Heart left ventricle (tissue), 16 donors: ENCODE measurements around the gene STUB1. TPM values are rescaled to one million over a fixed set of nuclear protein-coding genes. Genes with fewer than 3 reads are reported as not detected.

Experiments
- ATAC-seq, 4 donors: fragments of 200-7000 bp; cut with Tn5 transposase; one replicate each; pipeline ENCODE4 v1.9.1; 2020 to 2022; ENCODE audit warnings: moderate library complexity in 4 of 4, mild to moderate bottlenecking in 3 of 4, moderate number of reproducible peaks in 1 of 4
- DNase-seq, 5 donors: peaks; one replicate each; pipeline ENCODE4 v3.0.0-alpha.2; 2020
- H3K27ac ChIP-seq, 12 donors: fragments of 200-600 bp; sonication (generic) in 4 of 12; one replicate each; pipeline versions ENCODE4 v1.5.0 to v1.8.0; 2016 to 2022; ENCODE audit warnings: mild to moderate bottlenecking in 2 of 12
- H3K27me3 ChIP-seq, 9 donors: fragments of 200-600 bp; sonication (generic) in 2 of 9; one replicate each; pipeline versions ENCODE4 v1.5.1 to v1.8.0; 2016 to 2022; ENCODE audit warnings: mild to moderate bottlenecking in 3 of 9
- H3K36me3 ChIP-seq, 9 donors: fragments of 200-600 bp; sonication (generic) in 2 of 9; one replicate each; pipeline versions ENCODE4 v1.5.0 to v1.8.0; 2018 to 2022; ENCODE audit warnings: mild to moderate bottlenecking in 2 of 9
- H3K4me1 ChIP-seq, 12 donors: fragments of 200-600 bp; sonication (generic) in 4 of 12; one replicate each; pipeline versions ENCODE4 v1.5.0 to v1.8.0; 2016 to 2022; ENCODE audit warnings: mild to moderate bottlenecking in 3 of 12
- H3K4me3 ChIP-seq, 12 donors: fragments of 200-600 bp; sonication (generic) in 4 of 12; one replicate each; pipeline versions ENCODE4 v1.5.0 to v1.8.0; 2017 to 2022; ENCODE audit warnings: mild to moderate bottlenecking in 9 of 12, moderate library complexity in 4 of 12
- H3K9me3 ChIP-seq, 12 donors: fragments of 200-600 bp; sonication (generic) in 4 of 12; one replicate each; pipeline versions ENCODE4 v1.5.0 to v1.8.0; 2016 to 2022; ENCODE audit warnings: mild to moderate bottlenecking in 1 of 12
- CTCF ChIP-seq, 12 donors: fragments of 200-600 bp; sonication (generic) in 4 of 12; IDR thresholded peaks; one replicate each; pipeline versions ENCODE4 v1.5.0 to v1.8.0; 2018 to 2022; ENCODE audit warnings: antibody characterized with exemption in 12 of 12, mild to moderate bottlenecking in 5 of 12
- POLR2A ChIP-seq, 2 donors: fragments of 450-650 bp; IDR thresholded peaks; one replicate each; pipeline ENCODE4 v1.6.1; 2017; ENCODE audit warnings: antibody characterized with exemption in 2 of 2, mild to moderate bottlenecking in 2 of 2, moderate library complexity in 2 of 2
- WGBS, 4 donors: extraction: QIAGEN DNeasy Blood & Tissue Kit in 2 of 4; methylation state at CpG; one replicate each; pipeline versions ENCODE4 v1.1.5 to v1.1.7; 2013 to 2018; 5-methylcytosine and 5-hydroxymethylcytosine counted together
- intact Hi-C, 10 donors: fragments of 100-400 bp; cut with DNase I; formaldehyde crosslinking; loops; one replicate each; pipeline versions ENCODE4 v1.11.1 to v1.14.2; 2022
- polyA plus RNA-seq, 2 donors: library from polyadenylated mRNA; stranded (reverse); fragments of 200-250 nt; gene quantifications; one replicate each; pipeline ENCODE4 v1.2.3, GENCODE V29; 2013
- total RNA-seq, 9 donors: library from RNA; depleted of rRNA in 2 of 9; stranded (reverse); fragments of >200 nt in 2 of 9; fragmentation: NEBNext Ultra II Directional in 3 of 9; extraction: Animal tissue kit (Norgen Biotek cat#: 25700) in 3 of 9; gene quantifications; one replicate each; pipeline versions ENCODE4 v1.1.0 to v1.2.4, GENCODE V29; 2016 to 2023
- donor health status: ischemic (EF 13 %, LVEDD 7.1; RV severe dilation, severe dysfunction).
- donor health status: healthy with polysubstance abuse.
- donor health status: DM: no; HTN: yes; CAD: no.
- donor health status: DM: no; HTN: no; CAD: no.
- donor health status: ischemic (EF 25% LVEDD 6.9; RV normal size, moderate dysfunction).
- donor health status: ischemic (EF 25% LVEDD 5.7; RV mildly dilated, moderate dysfunction).
- donor health status: healthy.
- donor health status: DM: yes; HTN: yes; CAD: no.
- donor health status: ischemic (EF 35%, LVEDD 5.7; RV mildly dilated, moderate dysfunction).
- donor health status: nonischemic (EF 11% LVEDD 7.7; RV severe dilation, severe dysfunction).
- donor health status: DM: yes; HTN: yes; CAD: no.
- donor health status: PGD.
- donor health status: ischemic (EF 29% LVEDD 5.4; RV normal size, mild dysfunction).
- donor health status: nonischemic (EF 23%, LVEDD 6.1; RV moderate dilation, normal function).

The STUB1 gene
- total and polyA plus RNA-seq, 11 donors, result 93.7 to 198 (median 116) TPM

DNA sequence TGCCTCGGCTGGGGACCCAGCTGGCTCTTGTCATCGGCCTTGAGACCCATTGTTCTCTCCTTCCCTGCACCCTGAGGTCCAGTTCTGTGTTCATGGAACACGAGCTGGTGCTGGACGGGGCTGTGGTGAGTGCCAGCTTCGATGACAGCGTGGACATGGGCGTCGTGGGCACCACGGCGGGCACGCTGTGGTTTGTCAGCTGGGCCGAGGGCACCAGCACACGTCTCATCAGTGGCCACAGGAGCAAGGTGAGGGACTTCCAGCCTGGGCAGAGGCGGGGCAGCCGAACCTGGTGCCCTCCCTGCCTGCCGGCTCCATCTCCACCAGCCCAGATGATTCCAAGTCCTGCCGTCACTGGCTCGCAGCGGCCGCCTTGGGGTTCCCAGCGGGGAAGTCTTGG, 17.6 kb upstream of the STUB1 start:
- Histone ChIP-seq H3K27ac (no peak overlapping the region), H3K36me3 (peaks cover 0 to 7% (median 0%) of the 10 kb centered on the region in 9 donors), H3K4me1 (peaks cover 3 to 24% (median 15%) of the 10 kb centered on the region in 12 donors), H3K4me3 (no peak overlapping the region), H3K27me3 (no peaks in the 10 kb centered on the region), H3K9me3 (no peaks in the 10 kb centered on the region)
- no peak for ATAC-seq
- no peak for TF ChIP-seq CTCF (IDR thresholded peaks at IDR 0.05)
- TF ChIP-seq POLR2A (IDR thresholded peaks at IDR 0.05), result no peak
- intact Hi-C loops, result loop anchor here in 4 of 10 donors (5.0 to 10.0 kb wide), 4 partner anchors 80 to 268 kb away; partner anchors contain the start of genes NME4 (in 2 of the 4) and RAB11FIP3 (in 1 of the 4)
- no peak for DNase-seq
- WGBS, 4 donors, result 94 to 98% (median 96%) methylated on average over 17 to 21 of the region's 21 CpGs

GRCh38 chr16:666572-666971, 13.6 kb upstream of the STUB1 start:
- Histone ChIP-seq H3K27ac (no peak overlapping the region), H3K4me1 (peaks cover 6 to 22% (median 18%) of the 10 kb centered on the region in 12 donors), H3K27me3 (no peaks in the 10 kb centered on the region), H3K4me3 (no peak overlapping the region), H3K36me3 (peaks cover 0 to 26% (median 24%) of the 10 kb centered on the region in 9 donors), H3K9me3 (no peaks in the 10 kb centered on the region)
- 87 to 93% (median 90%) methylated on average over 3 to 13 of the region's 13 CpGs for WGBS, 4 donors
- DNase-seq, result no peak
- no peak for TF ChIP-seq POLR2A (IDR thresholded peaks at IDR 0.05)
- TF ChIP-seq CTCF (IDR thresholded peaks at IDR 0.05), result no peak
- intact Hi-C loops, result loop anchor here in 2 of 10 donors (10.0 kb wide), 2 partner anchors 242 to 272 kb away; partner anchors contain the start of genes NME4 (in 2 of the 2) and RAB11FIP3 (in 1 of the 2)
- ATAC-seq, result no peak

- TF ChIP-seq CTCF (IDR thresholded peaks at IDR 0.05) (no peak), POLR2A (IDR thresholded peaks at IDR 0.05) (no peak)
- no peaks in the 10 kb centered on the region for H3K27me3 ChIP-seq
- DNase-seq (no peak), ATAC-seq (no peak)
- no peaks in the 10 kb centered on the region for H3K9me3 ChIP-seq
- H3K27ac ChIP-seq, result peak overlapping the region in 11 of 12 donors; percentile 66 to 99 (median 94)
- H3K36me3 ChIP-seq, result peaks cover 0 to 33% (median 31%) of the 10 kb centered on the region in 9 donors
- peak overlapping the region in 10 of 12 donors; percentile 67 to 100 (median 94) for H3K4me3 ChIP-seq
- H3K4me1 ChIP-seq, result peaks cover 6 to 22% (median 17%) of the 10 kb centered on the region in 12 donors
- intact Hi-C loops, result loop anchor here in 2 of 10 donors (10.0 kb wide), 2 partner anchors 242 to 272 kb away; partner anchors contain the start of genes NME4 (in 2 of the 2) and RAB11FIP3 (in 1 of the 2)
- WGBS, 4 donors, result 78 to 88% (median 86%) methylated on average over 14 to 22 of the region's 22 CpGs
Observed at GRCh38 chr16:667113-667779, 13.0 kb upstream of the STUB1 start.
